HG03354 (cell line): ENCODE data around the gene TMEM170A.

Experiments used
- ATAC-seq: cut with Tn5 transposase; IDR thresholded peaks from one replicate; pipeline ENCODE4 v1.9.1; 2021; ENCODE audit warnings: mild to moderate bottlenecking; ENCODE audit not compliant: unreplicated experiment, poor library complexity, severe bottlenecking

Gene TMEM170A

GRCh38 chr16:75415169-75415905, 49.2 kb downstream of the TMEM170A start:
- ATAC-seq, result no peak

- ATAC-seq, result no peak
Observed at GRCh38 chr16:75413951-75414350, 50.5 kb downstream of the TMEM170A start.

- ATAC-seq, result no peak
Observed at GRCh38 chr16:75406943-75407342, 57.5 kb downstream of the TMEM170A start.

GRCh38 chr16:75402821-75403475, 61.5 kb downstream of the TMEM170A start:
- no peak for ATAC-seq

- no peak for ATAC-seq
Observed at GRCh38 chr16:75402159-75402820, 62.2 kb downstream of the TMEM170A start.

- no peak for ATAC-seq
Observed at GRCh38 chr16:75401691-75402090, 62.8 kb downstream of the TMEM170A start.

- no peak for ATAC-seq
Observed at GRCh38 chr16:75398333-75398732, 66.2 kb downstream of the TMEM170A start.

GRCh38 chr16:75394941-75395340, 69.5 kb downstream of the TMEM170A start:
- no peak for ATAC-seq
